PFSK-1 (cell line): ENCODE results near the gene TULP4.
A peak's percentile ranks its signal among the peaks of the same experiment; 100 is the strongest.

Source experiments
- FOXP2 ChIP-seq: optimal IDR thresholded peaks from 2 replicates; pipeline ENCODE3; 2011; ENCODE audit warnings: borderline replicate concordance, control low read depth, inconsistent platforms; ENCODE audit not compliant: insufficient read depth; ENCODE audit errors: extremely low read length, extremely low read depth
- POLR2AphosphoS5 ChIP-seq: IDR thresholded peaks from 2 replicates; pipeline ENCODE4 v1.6.1; 2012; ENCODE audit warnings: low read depth, mild to moderate bottlenecking, control low read depth, low read length, moderate library complexity
- REST ChIP-seq, 2 experiments: IDR thresholded peaks; 2 replicates each; pipeline versions ENCODE4 v1.6.1 to v1.8.0; 2011 to 2012; ENCODE audit warnings: low read depth in 2 of 2, low read length in 2 of 2, control low read depth in 1 of 2, inconsistent platforms in 1 of 2, mild to moderate bottlenecking in 1 of 2, moderate library complexity in 1 of 2; ENCODE audit not compliant: insufficient read depth in 1 of 2
- SIN3A ChIP-seq: IDR thresholded peaks from 2 replicates; pipeline ENCODE4 v1.6.1; 2012; ENCODE audit warnings: mild to moderate bottlenecking, low read length, moderate library complexity, borderline replicate concordance; ENCODE audit not compliant: insufficient read depth
- TAF1 ChIP-seq: IDR thresholded peaks from 2 replicates; pipeline ENCODE4 v1.6.1; 2012; ENCODE audit warnings: low read length, control low read depth, borderline replicate concordance; ENCODE audit not compliant: insufficient read depth

TULP4 gene

GRCh38 chr6:158422629-158423238, 110.5 kb downstream of the TULP4 start:
- TF ChIP-seq REST (IDR thresholded peaks at IDR 0.05; ENCODE audit: insufficient read depth in 1 of 2, low read depth in 2 of 2, low read length in 2 of 2) = no peak
- TF ChIP-seq POLR2AphosphoS5 = no peak
- TF ChIP-seq FOXP2 = no peak
- no peak for TF ChIP-seq TAF1
- TF ChIP-seq SIN3A = no peak

GRCh38 chr6:158431036-158431435, 118.8 kb downstream of the TULP4 start:
- TF ChIP-seq SIN3A = no peak

- TF ChIP-seq TAF1 (no peak), FOXP2 (no peak)
Measured at GRCh38 chr6:158431560-158431959, 119.3 kb downstream of the TULP4 start.

GRCh38 chr6:158437571-158437970, 125.3 kb downstream of the TULP4 start:
- no peak for TF ChIP-seq SIN3A

GRCh38 chr6:158438226-158438625, 126.0 kb downstream of the TULP4 start:
- TF ChIP-seq SIN3A (no peak), REST (IDR thresholded peaks at IDR 0.05; ENCODE audit: insufficient read depth in 1 of 2, low read depth in 2 of 2, low read length in 2 of 2) (no peak), TAF1 (no peak), FOXP2 (no peak), POLR2AphosphoS5 (no peak)

GRCh38 chr6:158439255-158439654, 127.0 kb downstream of the TULP4 start:
- TF ChIP-seq TAF1 (no peak), FOXP2 (peak; percentile 24)

- TF ChIP-seq REST (IDR thresholded peaks at IDR 0.05; ENCODE audit: insufficient read depth in 1 of 2, low read depth in 2 of 2, low read length in 2 of 2) (no peak), POLR2AphosphoS5 (0 out of 2 replicates have a peak, but pooled peaks have one; percentile 24), SIN3A (no peak)
Measured at GRCh38 chr6:158441716-158442215, 129.5 kb downstream of the TULP4 start.

- TF ChIP-seq POLR2AphosphoS5 (no peak), TAF1 (no peak), REST (IDR thresholded peaks at IDR 0.05; ENCODE audit: insufficient read depth in 1 of 2, low read depth in 2 of 2, low read length in 2 of 2) (no peak), SIN3A (no peak), FOXP2 (no peak)
Measured at GRCh38 chr6:158442306-158442705, 130.0 kb downstream of the TULP4 start.
